KMS-11 (cell line): ENCODE measurements around the gene UTP25.

ENCODE experiments used
- H2AFZ ChIP-seq: fragments of 200-600 bp; sonication (generic); 2 replicates; pipeline ENCODE4 v1.6.1; 2016; ENCODE audit warnings: antibody characterized with exemption, mixed run types, low read depth
- H3K27ac ChIP-seq: fragments of 200-600 bp; sonication (generic); 2 replicates; pipeline ENCODE4 v1.6.1; 2016; ENCODE audit warnings: mild to moderate bottlenecking, mixed run types
- H3K27me3 ChIP-seq: fragments of 200-600 bp; sonication (generic); 2 replicates; pipeline ENCODE4 v1.6.1; 2017; ENCODE audit warnings: mild to moderate bottlenecking, low read depth, mixed run types, moderate library complexity; ENCODE audit not compliant: insufficient read depth
- H3K36me3 ChIP-seq: fragments of 200-600 bp; sonication (generic); 2 replicates; pipeline ENCODE4 v1.6.1; 2017; ENCODE audit warnings: mild to moderate bottlenecking, mixed run types; ENCODE audit not compliant: insufficient read depth
- H3K4me1 ChIP-seq: fragments of 200-600 bp; sonication (generic); 2 replicates; pipeline ENCODE4 v1.6.1; 2016; ENCODE audit warnings: mild to moderate bottlenecking, low read depth, mixed run types; ENCODE audit not compliant: poor library complexity, severe bottlenecking
- H3K4me2 ChIP-seq: fragments of 200-600 bp; sonication (generic); 2 replicates; pipeline ENCODE4 v1.7.0; 2016; ENCODE audit warnings: mild to moderate bottlenecking, mixed run types
- H3K4me3 ChIP-seq: fragments of 200-600 bp; sonication (generic); IDR thresholded peaks from 2 replicates; pipeline ENCODE4 v1.6.1; 2017; ENCODE audit warnings: low read depth, low read length, mixed read lengths; ENCODE audit not compliant: insufficient read depth
- H3K79me2 ChIP-seq: fragments of 200-600 bp; sonication (generic); 2 replicates; pipeline ENCODE4 v1.6.1; 2016; ENCODE audit warnings: low read depth, mixed run types; ENCODE audit not compliant: insufficient read depth
- H3K9ac ChIP-seq: fragments of 200-600 bp; sonication (generic); 2 replicates; pipeline ENCODE4 v1.6.1; 2016; ENCODE audit warnings: mild to moderate bottlenecking, mixed run types
- H4K20me1 ChIP-seq: fragments of 200-600 bp; sonication (generic); 2 replicates; pipeline ENCODE4 v1.6.1; 2016; ENCODE audit warnings: mild to moderate bottlenecking, mixed run types; ENCODE audit not compliant: insufficient read depth
- CTCF ChIP-seq: fragments of 200-600 bp; sonication (generic); conservative IDR thresholded peaks from 2 replicates; pipeline ENCODE4 v1.6.1; 2017; ENCODE audit warnings: low read depth, mild to moderate bottlenecking, antibody characterized with exemption, low read length, moderate library complexity, mixed read lengths

The UTP25 gene, protein sequence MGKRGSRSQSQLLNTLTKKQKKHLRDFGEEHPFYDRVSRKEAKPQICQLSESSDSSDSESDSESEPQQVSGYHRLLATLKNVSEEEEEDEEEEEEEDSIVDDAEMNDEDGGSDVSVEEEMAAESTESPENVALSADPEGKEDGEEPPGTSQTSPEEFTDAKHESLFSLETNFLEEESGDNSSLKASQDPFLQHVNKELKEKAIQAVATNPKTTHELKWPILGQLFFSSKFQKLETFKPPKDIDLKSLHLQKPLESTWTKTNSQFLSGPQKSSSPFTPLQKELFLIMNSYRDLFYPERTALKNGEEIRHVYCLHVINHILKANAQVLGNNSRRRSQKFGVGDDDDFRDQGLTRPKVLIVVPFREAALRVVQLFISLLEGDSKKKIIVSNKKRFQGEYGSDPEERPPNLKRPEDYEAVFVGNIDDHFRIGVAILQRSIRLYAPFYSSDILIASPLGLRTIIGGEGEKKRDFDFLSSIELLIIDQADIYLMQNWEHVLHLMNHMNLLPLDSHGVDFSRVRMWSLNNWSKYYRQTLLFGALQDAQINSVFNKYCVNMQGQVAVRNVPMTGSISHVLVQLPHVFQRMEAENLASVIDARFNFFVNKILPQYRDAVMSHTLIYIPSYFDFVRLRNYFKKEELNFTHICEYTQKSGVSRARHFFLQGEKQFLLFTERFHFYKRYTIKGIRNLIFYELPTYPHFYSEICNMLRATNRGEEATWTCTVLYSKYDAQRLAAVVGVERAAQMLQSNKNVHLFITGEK

DNA sequence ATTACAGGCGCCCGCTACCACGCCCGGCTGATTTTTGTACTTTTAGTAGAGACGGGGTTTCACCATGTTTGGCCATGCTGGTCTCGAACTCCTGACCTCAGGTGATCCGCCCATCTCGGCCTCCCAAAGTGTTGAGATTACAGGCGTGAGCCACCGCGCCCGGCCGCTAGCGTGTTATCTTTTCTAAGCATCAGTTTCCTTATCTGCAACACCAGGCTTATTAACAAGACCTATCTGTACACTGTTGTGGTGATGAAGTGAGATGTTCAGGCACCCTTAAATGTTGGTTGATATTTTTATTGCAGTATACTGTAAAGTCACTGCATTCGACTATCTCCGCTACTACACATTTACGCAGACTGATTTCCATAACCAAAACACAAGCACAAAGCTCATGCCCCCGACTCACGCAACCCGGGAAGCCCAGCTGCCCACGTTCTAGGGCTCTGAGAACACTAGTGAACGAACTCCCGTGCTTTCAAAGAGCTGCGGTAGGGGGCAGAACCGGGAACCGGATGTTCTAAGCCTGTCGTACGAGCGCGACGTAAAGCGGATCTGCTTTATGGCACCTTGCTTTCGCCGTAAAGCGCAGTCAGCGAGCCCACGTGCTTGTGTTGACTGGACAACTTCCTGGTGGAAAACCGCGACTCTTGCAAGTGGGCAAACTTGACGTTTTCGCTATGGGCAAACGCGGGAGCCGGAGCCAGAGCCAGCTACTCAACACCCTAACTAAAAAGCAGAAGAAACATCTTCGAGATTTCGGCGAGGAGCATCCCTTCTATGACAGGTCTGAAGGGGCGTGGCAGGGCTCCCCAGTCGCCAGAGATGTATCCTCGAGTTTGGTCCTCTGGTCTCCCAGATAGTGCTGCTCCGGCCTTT is at the start of gene UTP25:
Gene UTP25, plus strand, starts transcription at position 589 of the 879 bp plus-strand sequence. Its CDS starts 92 bp downstream, at position 681.
- H3K27me3 ChIP-seq, result no peaks in the 10 kb centered on the region
- peak within 1 kb of the TSS; percentile 47 for H3K27ac ChIP-seq
- no peaks in the 10 kb centered on the region for H4K20me1 ChIP-seq
- H3K36me3 ChIP-seq, result peaks cover 10% of the 10 kb centered on the region; the same call in 1 of the 2 replicates
- peak within 1 kb of the TSS; percentile 85 for H3K4me3 ChIP-seq
- peaks cover 32% of the 10 kb centered on the region for H3K4me1 ChIP-seq
- peak within 1 kb of the TSS; percentile 90 for H2AFZ ChIP-seq
- H3K79me2 ChIP-seq, result peaks cover 31% of the 10 kb centered on the region
- TF ChIP-seq CTCF, result peak; percentile 83
- peak within 1 kb of the TSS; percentile 58; the same call in 1 of the 2 replicates for H3K9ac ChIP-seq
- H3K4me2 ChIP-seq, result peak within 1 kb of the TSS; percentile 48

GRCh38 chr1:209778102-209778501 is 49.7 kb upstream of the UTP25 start:
- Histone ChIP-seq H3K27ac (no peak overlapping the region), H3K36me3 (peaks cover 3% of the 10 kb centered on the region; the same call in 1 of the 2 replicates), H4K20me1 (no peaks in the 10 kb centered on the region), H3K9ac (no peak overlapping the region), H2AFZ (no peak overlapping the region), H3K79me2 (no peaks in the 10 kb centered on the region), H3K27me3 (no peaks in the 10 kb centered on the region), H3K4me2 (no peak overlapping the region), H3K4me3 (no peak overlapping the region), H3K4me1 (peaks cover 18% of the 10 kb centered on the region)
- TF ChIP-seq CTCF, result no peak

GRCh38 chr1:209780268-209780667 is 47.5 kb upstream of the UTP25 start:
- H3K27me3 ChIP-seq, result no peaks in the 10 kb centered on the region
- H3K4me1 ChIP-seq, result peaks cover 20% of the 10 kb centered on the region
- no peaks in the 10 kb centered on the region; the same call in 1 of the 2 replicates for H3K36me3 ChIP-seq
- H3K27ac ChIP-seq, result no peak overlapping the region
- TF ChIP-seq CTCF, result no peak
- H3K79me2 ChIP-seq, result peaks cover 9% of the 10 kb centered on the region; the same call in 1 of the 2 replicates
- H2AFZ ChIP-seq, result no peak overlapping the region
- H3K4me2 ChIP-seq, result no peak overlapping the region
- no peaks in the 10 kb centered on the region for H4K20me1 ChIP-seq
- no peak overlapping the region for H3K4me3 ChIP-seq
- no peak overlapping the region for H3K9ac ChIP-seq

GRCh38 chr1:209783386-209783785 is 44.4 kb upstream of the UTP25 start:
- H3K9ac ChIP-seq, result no peak overlapping the region; the same call in 1 of the 2 replicates

More at GRCh38 chr1:209783386-209783785, 44.4 kb upstream of the UTP25 start:
- Histone ChIP-seq H3K36me3 (no peaks in the 10 kb centered on the region), H3K4me2 (peak overlapping the region; percentile 75; the same call in 1 of the 2 replicates), H3K79me2 (peaks cover 9% of the 10 kb centered on the region; the same call in 1 of the 2 replicates), H3K4me1 (peaks cover 21% of the 10 kb centered on the region), H3K4me3 (peak overlapping the region; percentile 99), H3K27ac (no peak overlapping the region), H3K27me3 (no peaks in the 10 kb centered on the region), H2AFZ (no peak overlapping the region), H4K20me1 (no peaks in the 10 kb centered on the region)
- TF ChIP-seq CTCF, result no peak
